Activated naive CD8-positive, alpha-beta T cell treated with anti-CD3 and anti-CD28 coated beads, Interleukin-2, amount 10 ng/mL, durations not matched to agents 7 days and 5 days (primary cell): ENCODE data around the gene SP140L. TPM values are rescaled to one million over a fixed set of nuclear protein-coding genes. Genes with fewer than 3 reads are reported as not detected.
"Not testable (repeated sequence)": the region's sequence is repeated elsewhere in the genome, so short reads cannot be mapped to it uniquely, and the experiment has no call there.

ENCODE experiments used
- ATAC-seq: fragments of 150-1000 bp; cut with Tn5 transposase; one replicate; pipeline ENCODE4 v1.10.0; 2021; ENCODE audit warnings: low read depth, moderate library complexity
- POLR2A ChIA-PET: fragments of 350-600 bp; sonication (Branson Sonifier 250); formaldehyde crosslinking; loops from one replicate; lab custom pipeline; 2021; ENCODE audit warnings: antibody characterized with exemption; lab: Charles Lee
- DNase-seq: peaks from one replicate; pipeline ENCODE4 v3.0.0; 2021
- H3K27ac Mint-ChIP-seq: one replicate; pipeline ENCODE4 v1.8.0; 2022; ENCODE audit warnings: mild to moderate bottlenecking, mixed read lengths
- H3K27me3 Mint-ChIP-seq: one replicate; pipeline ENCODE4 v1.8.0; 2022; ENCODE audit warnings: mild to moderate bottlenecking, moderate library complexity, mixed read lengths
- H3K36me3 Mint-ChIP-seq: one replicate; pipeline ENCODE4 v1.8.0; 2021; ENCODE audit warnings: mild to moderate bottlenecking, mixed read lengths
- H3K4me1 Mint-ChIP-seq: one replicate; pipeline ENCODE4 v1.8.0; 2021; ENCODE audit warnings: mixed read lengths
- H3K4me3 Mint-ChIP-seq: one replicate; pipeline ENCODE4 v1.8.0; 2022; ENCODE audit warnings: mild to moderate bottlenecking, moderate library complexity, mixed read lengths
- H3K9me3 Mint-ChIP-seq: one replicate; pipeline ENCODE4 v1.8.0; 2021; ENCODE audit warnings: mixed read lengths
- total RNA-seq, 2 experiments: library from RNA; stranded (reverse); gene quantifications; one replicate each; pipeline ENCODE4 v1.2.3, GENCODE V29; 2021

SP140L gene
- total RNA-seq, 2 experiments from 2014 or later = 107 to 115 TPM

GRCh38 chr2:230418341-230419016 is 91.5 kb downstream of the SP140L start:
- DNase-seq (no peak), ATAC-seq (no peak)
- Mint-ChIP-seq H3K27me3 (no peaks in the 10 kb centered on the region), H3K36me3 (peaks cover 49% of the 10 kb centered on the region), H3K4me1 (peaks cover 55% of the 10 kb centered on the region), H3K4me3 (peak overlapping the region; percentile 98), H3K9me3 (no peaks in the 10 kb centered on the region), H3K27ac (peak overlapping the region; percentile 75)
- POLR2A ChIA-PET = interaction anchor here (1.0 to 4.6 kb wide), 3 partner anchors 12 to 243 kb away, joined by 4 to 27 read pairs (median 6); partner anchors contain the start of gene SP110

DNA sequence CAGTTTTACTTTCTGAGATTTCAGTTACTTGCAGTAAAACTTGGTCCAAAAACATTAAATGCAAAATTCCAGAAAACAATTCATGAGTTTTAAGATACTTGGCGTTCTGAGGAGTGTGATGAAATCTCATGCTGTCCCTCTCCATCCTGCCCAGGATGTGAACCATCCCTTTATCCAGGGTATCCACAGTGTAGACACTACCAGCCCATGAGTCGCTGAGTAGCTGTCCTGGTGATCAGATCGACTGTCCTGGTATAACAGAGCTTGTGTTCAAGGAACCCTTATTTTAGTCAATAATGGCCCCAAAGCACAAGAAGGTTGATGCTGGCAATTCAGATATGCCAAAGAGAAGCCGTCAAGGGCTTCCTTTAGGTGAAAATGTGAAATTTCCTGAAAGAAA is 92.2 kb downstream of the SP140L start:
- peaks cover 55% of the 10 kb centered on the region for H3K4me1 Mint-ChIP-seq
- H3K27ac Mint-ChIP-seq = peak overlapping the region; percentile 17
- H3K36me3 Mint-ChIP-seq = peaks cover 56% of the 10 kb centered on the region
- no peaks in the 10 kb centered on the region for H3K9me3 Mint-ChIP-seq
- POLR2A ChIA-PET = no interaction called here
- H3K27me3 Mint-ChIP-seq = no peaks in the 10 kb centered on the region
- ATAC-seq (no peak), DNase-seq (no peak)
- H3K4me3 Mint-ChIP-seq = peak overlapping the region; percentile 98

DNA sequence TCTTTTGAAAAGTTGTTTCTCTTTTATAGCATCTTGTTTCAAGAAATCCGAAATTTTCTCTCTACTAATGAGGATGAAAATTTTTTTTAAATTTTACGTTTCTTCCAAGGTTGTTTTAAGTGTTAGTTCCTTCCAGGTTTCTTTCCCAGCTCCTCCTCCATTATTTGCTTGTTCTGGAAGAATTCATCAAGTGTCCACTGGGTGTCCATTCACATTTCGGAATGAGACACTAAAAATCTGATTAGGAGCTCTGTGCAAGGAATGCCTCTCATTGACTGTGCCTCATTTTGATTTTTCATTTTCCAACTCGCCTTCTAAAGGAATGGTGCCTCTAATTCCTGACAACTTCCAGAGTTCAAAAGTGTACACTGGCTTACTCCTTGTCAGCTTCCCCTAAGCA is 95.2 kb downstream of the SP140L start:
- H3K27ac Mint-ChIP-seq = no peak overlapping the region
- POLR2A ChIA-PET = no interaction called here

GRCh38 chr2:230423851-230424458 is 97.0 kb downstream of the SP140L start:
- H3K27ac Mint-ChIP-seq = peak overlapping the region; percentile 2
- H3K9me3 Mint-ChIP-seq = no peaks in the 10 kb centered on the region
- POLR2A ChIA-PET = no interaction called here
- DNase-seq (no peak), ATAC-seq (peak; percentile 41)
- H3K4me1 Mint-ChIP-seq = peaks cover 63% of the 10 kb centered on the region
- peak overlapping the region; percentile 46 for H3K4me3 Mint-ChIP-seq
- H3K36me3 Mint-ChIP-seq = peaks cover 75% of the 10 kb centered on the region
- H3K27me3 Mint-ChIP-seq = no peaks in the 10 kb centered on the region

More for the DNA sequence above, 95.2 kb downstream of the SP140L start:
- DNase-seq = no peak
- Mint-ChIP-seq H3K27me3 (no peaks in the 10 kb centered on the region), H3K4me1 (peaks cover 65% of the 10 kb centered on the region), H3K9me3 (no peaks in the 10 kb centered on the region), H3K36me3 (peaks cover 74% of the 10 kb centered on the region), H3K4me3 (peak overlapping the region; percentile 28)
- no peak for ATAC-seq

DNA sequence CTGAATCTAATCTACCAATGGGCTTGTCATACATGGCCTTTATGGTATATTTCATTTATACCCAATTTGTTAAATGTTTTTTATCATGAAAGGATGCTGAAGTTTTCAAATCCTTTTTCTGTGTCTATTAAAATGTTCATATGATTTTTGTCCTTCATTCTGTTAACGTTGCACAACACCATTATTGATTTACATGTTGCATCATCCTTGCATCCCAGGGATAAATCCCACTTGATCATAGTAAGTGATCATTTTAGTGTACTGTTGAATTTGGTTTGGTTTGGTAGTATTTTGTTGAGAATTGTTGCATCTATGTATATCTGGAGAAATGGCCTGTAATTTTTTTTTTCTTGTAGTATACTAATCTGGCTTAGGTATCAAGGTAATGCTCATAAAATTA is 98.4 kb downstream of the SP140L start:
- POLR2A ChIA-PET = no interaction called here
- Mint-ChIP-seq H3K27ac (no peak overlapping the region), H3K4me3 (peak overlapping the region; percentile 5), H3K36me3 (peaks cover 83% of the 10 kb centered on the region), H3K9me3 (peaks cover 3% of the 10 kb centered on the region), H3K4me1 (peaks cover 62% of the 10 kb centered on the region), H3K27me3 (no peaks in the 10 kb centered on the region)
- no peak for DNase-seq
- ATAC-seq = no peak

DNA sequence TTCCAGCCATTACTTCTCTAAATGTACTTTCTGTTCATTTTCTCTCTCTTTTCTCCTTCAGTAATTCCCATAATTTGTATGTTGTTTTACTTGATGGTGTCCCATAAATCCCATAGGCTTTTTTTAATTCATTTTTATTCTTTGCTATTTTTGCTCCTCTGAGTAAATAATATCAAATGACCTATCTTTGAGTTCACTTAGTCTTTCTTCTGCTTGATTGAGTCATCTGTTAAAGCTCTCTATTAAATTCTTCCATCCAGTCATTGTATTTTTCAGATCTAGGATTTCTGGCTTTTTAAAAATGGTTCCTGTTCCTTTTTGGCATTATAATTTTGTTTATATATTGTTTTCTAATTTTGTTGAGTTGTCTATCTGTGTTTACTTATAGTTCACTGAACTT is 102.5 kb downstream of the SP140L start:
- Mint-ChIP-seq H3K9me3 (peaks cover 3% of the 10 kb centered on the region), H3K27ac (no peak overlapping the region), H3K36me3 (peaks cover 79% of the 10 kb centered on the region), H3K4me1 (peaks cover 54% of the 10 kb centered on the region), H3K27me3 (no peaks in the 10 kb centered on the region), H3K4me3 (no peak overlapping the region)
- ATAC-seq (no peak), DNase-seq (no peak)
- POLR2A ChIA-PET = no interaction called here

- ATAC-seq (peak; percentile 63), DNase-seq (no peak)
- Mint-ChIP-seq H3K36me3 (peaks cover 78% of the 10 kb centered on the region), H3K27ac (peak overlapping the region; percentile 36), H3K4me3 (peak overlapping the region; percentile 13), H3K27me3 (no peaks in the 10 kb centered on the region), H3K9me3 (peaks cover 3% of the 10 kb centered on the region), H3K4me1 (peaks cover 49% of the 10 kb centered on the region)
- POLR2A ChIA-PET = interaction anchor here (1.2 kb wide), 1 partner anchor 15 kb away, joined by 3 read pairs; the partner anchor contains the start of gene SP100
Observed at GRCh38 chr2:230430957-230431910, 104.2 kb downstream of the SP140L start.

- peaks cover 77% of the 10 kb centered on the region for H3K36me3 Mint-ChIP-seq
- no peak overlapping the region for H3K27ac Mint-ChIP-seq
- ATAC-seq = no peak
- H3K4me3 Mint-ChIP-seq = no peak overlapping the region
- DNase-seq = no peak
- no peaks in the 10 kb centered on the region for H3K27me3 Mint-ChIP-seq
- POLR2A ChIA-PET = no interaction called here
- H3K4me1 Mint-ChIP-seq = peaks cover 44% of the 10 kb centered on the region
- H3K9me3 Mint-ChIP-seq = peaks cover 2% of the 10 kb centered on the region
Observed at GRCh38 chr2:230434677-230435324, 107.8 kb downstream of the SP140L start.

DNA sequence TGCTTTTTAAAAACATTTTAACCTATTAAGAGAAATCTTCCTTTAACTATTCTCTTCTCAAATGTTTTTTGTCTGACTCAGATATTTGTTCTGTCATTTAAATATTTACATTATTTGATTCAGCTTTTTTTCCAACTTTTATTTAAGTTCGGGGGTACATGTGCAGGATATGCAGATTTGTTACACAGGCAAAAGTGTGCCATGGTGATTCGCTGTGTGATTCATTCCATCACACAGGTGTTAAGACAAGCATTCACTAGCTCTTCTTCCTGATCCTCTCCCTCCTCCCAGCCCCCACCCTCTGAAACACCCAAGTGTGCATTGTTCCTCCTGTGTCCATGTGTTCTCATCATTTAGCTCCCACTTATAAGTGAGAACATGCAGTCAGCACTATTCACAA is 108.4 kb downstream of the SP140L start:
- H3K4me3 Mint-ChIP-seq = no peak overlapping the region
- H3K27ac Mint-ChIP-seq = no peak overlapping the region
- no peak for DNase-seq
- H3K9me3 Mint-ChIP-seq = peaks cover 2% of the 10 kb centered on the region
- H3K4me1 Mint-ChIP-seq = peaks cover 42% of the 10 kb centered on the region
- ATAC-seq = no peak
- no peaks in the 10 kb centered on the region for H3K27me3 Mint-ChIP-seq
- H3K36me3 Mint-ChIP-seq = peaks cover 73% of the 10 kb centered on the region
- POLR2A ChIA-PET = no interaction called here

DNA sequence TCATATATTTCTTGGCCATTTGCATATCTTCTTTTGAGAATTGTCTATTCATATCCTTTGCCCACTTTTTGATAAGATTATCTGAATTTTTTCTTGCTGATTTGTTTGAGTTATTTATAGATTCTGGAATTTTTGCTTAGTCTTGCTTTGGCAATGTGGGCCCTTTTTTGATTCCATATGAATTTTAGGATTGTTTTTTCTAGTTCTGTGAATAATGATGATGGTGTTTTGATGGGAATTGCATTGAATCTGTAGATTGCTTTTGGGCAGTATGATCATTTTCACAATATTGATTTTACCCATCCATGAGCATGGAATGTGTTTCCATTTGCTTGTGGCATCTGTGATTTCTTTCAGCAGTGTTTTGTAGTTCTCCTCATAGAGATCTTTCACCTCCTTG is 112.1 kb downstream of the SP140L start:
- H3K27me3 Mint-ChIP-seq, H3K9me3 Mint-ChIP-seq, ATAC-seq, DNase-seq, POLR2A ChIA-PET: not testable (repeated sequence)
- H3K4me1 Mint-ChIP-seq = peaks cover 44% of the 10 kb centered on the region
- H3K27ac Mint-ChIP-seq = peak overlapping the region; percentile 89
- peak overlapping the region; percentile 27 for H3K4me3 Mint-ChIP-seq
- peaks cover 65% of the 10 kb centered on the region for H3K36me3 Mint-ChIP-seq

DNA sequence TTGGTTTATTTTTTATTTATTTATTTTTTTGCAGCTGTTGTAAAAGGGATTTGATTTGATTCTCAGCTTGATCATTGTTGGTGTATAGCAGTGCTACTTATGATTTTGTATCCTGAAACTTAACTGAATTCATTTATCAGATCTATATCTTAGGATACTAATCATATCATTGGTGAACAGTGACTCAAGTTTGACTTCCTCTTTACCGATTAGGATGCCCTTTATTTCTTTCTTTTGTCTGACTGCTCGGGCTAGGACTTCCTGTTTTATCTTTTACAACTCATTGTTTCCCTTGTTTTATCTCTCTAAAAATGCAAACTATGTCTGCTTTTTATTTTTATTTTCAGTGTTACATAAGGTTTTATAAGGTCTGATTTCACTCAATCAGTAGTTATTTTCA is 112.6 kb downstream of the SP140L start:
- Mint-ChIP-seq H3K27me3 (no peaks in the 10 kb centered on the region), H3K4me1 (peaks cover 42% of the 10 kb centered on the region), H3K9me3 (peaks cover 2% of the 10 kb centered on the region), H3K4me3 (peak overlapping the region; percentile 84), H3K27ac (peak overlapping the region; percentile 89), H3K36me3 (peaks cover 65% of the 10 kb centered on the region)
- DNase-seq (no peak), ATAC-seq (peak; percentile 46)
- POLR2A ChIA-PET = no interaction called here

- peak; percentile 84 for ATAC-seq
- peak overlapping the region; percentile 56 for H3K4me3 Mint-ChIP-seq
- H3K27ac Mint-ChIP-seq = peak overlapping the region; percentile 56
- POLR2A ChIA-PET = no interaction called here
- H3K9me3 Mint-ChIP-seq = peaks cover 2% of the 10 kb centered on the region
- DNase-seq = peak; percentile 53
- peaks cover 42% of the 10 kb centered on the region for H3K4me1 Mint-ChIP-seq
- H3K36me3 Mint-ChIP-seq = peaks cover 57% of the 10 kb centered on the region
- no peaks in the 10 kb centered on the region for H3K27me3 Mint-ChIP-seq
Observed at GRCh38 chr2:230441227-230441897, 114.4 kb downstream of the SP140L start.
